PC-3 (cell line): Measurements from ENCODE around the gene AARSD1.

ENCODE experiments used
- EZH2 ChIP-seq: fragments of 300-600 bp; sonication (generic); IDR thresholded peaks from one replicate; pipeline ENCODE4 v1.6.1; 2017; ENCODE audit warnings: antibody characterized with exemption, mild to moderate bottlenecking, low read length; ENCODE audit not compliant: unreplicated experiment
- TF ChIP-seq, protein P1 (sequence below): fragments of 300-600 bp; sonication (generic); conservative IDR thresholded peaks from 2 replicates; pipeline ENCODE4 v1.5.1; 2017; ENCODE audit warnings: antibody characterized with exemption, low read depth, mild to moderate bottlenecking, low read length

DNA sequence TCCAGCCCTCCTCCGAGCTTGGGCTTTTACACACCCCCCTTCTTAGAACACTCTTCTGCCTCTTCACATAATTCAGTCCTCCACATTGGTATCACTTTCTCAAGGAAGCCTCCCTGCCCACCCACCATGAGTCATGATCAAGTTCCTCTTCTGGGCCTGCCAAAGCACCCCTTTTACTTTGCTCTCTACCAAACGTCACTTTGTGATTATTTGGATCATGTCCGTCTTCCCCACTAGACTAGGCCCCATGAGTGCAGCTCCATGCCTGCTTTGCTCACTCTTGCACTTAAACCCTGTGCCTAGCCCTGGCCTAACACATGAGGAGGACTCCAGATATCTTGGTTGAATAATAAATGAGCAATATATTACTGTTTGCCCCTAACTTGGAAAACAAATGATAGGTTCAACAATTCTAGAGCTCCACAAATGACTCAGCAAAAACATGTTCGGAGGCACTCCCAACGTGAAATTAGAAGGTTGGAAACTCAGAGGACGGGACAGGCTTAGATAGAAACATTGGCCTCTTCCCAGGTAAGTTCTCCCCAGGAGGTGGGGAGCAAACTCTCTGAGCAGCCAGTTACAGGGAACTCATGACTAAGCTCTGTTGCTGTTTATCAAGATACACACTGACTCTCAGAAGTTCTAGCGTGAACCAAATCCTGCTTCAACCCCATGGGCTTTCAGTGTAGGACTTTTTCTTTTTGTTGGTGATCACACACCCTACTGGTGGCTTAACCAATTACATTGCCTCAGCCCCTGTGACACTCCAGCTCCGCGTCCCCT lies 35.3 kb downstream of the AARSD1 start:
- TF ChIP-seq, protein P1, sequence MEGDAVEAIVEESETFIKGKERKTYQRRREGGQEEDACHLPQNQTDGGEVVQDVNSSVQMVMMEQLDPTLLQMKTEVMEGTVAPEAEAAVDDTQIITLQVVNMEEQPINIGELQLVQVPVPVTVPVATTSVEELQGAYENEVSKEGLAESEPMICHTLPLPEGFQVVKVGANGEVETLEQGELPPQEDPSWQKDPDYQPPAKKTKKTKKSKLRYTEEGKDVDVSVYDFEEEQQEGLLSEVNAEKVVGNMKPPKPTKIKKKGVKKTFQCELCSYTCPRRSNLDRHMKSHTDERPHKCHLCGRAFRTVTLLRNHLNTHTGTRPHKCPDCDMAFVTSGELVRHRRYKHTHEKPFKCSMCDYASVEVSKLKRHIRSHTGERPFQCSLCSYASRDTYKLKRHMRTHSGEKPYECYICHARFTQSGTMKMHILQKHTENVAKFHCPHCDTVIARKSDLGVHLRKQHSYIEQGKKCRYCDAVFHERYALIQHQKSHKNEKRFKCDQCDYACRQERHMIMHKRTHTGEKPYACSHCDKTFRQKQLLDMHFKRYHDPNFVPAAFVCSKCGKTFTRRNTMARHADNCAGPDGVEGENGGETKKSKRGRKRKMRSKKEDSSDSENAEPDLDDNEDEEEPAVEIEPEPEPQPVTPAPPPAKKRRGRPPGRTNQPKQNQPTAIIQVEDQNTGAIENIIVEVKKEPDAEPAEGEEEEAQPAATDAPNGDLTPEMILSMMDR: peak; percentile 66
- TF ChIP-seq EZH2: no peak
